HepG2 (cell line): ENCODE measurements around the gene NPPC. TPM values are rescaled to one million over a fixed set of nuclear protein-coding genes. Genes with fewer than 3 reads are reported as not detected.

Experiments
- ARID2 ChIP-seq: sonication (generic); formaldehyde crosslinking; IDR thresholded peaks from 2 replicates; pipeline ENCODE4 v1.8.1; 2022; ENCODE audit warnings: mild to moderate bottlenecking, missing genetic modification reagents, borderline replicate concordance
- ASH2L ChIP-seq: fragments of 300-600, 200-600 bp; sonication (generic); IDR thresholded peaks from 2 replicates; pipeline ENCODE4 v1.7.0; 2017; ENCODE audit warnings: low read depth, mild to moderate bottlenecking, moderate library complexity, mixed read lengths, low read length; ENCODE audit not compliant: insufficient read length
- BRCA1 ChIP-seq: sonication (generic); formaldehyde crosslinking; IDR thresholded peaks from 2 replicates; pipeline ENCODE4 v1.4.0; 2020; ENCODE audit warnings: missing genetic modification reagents
- CAMTA2 ChIP-seq: sonication (generic); formaldehyde crosslinking; IDR thresholded peaks from 2 replicates; pipeline ENCODE4 v1.4.0; 2020; ENCODE audit warnings: mild to moderate bottlenecking, missing genetic modification reagents, borderline replicate concordance
- DR1 ChIP-seq: sonication (generic); formaldehyde crosslinking; IDR thresholded peaks from 2 replicates; pipeline ENCODE4 v1.8.0; 2021; ENCODE audit warnings: mild to moderate bottlenecking, missing genetic modification reagents, inconsistent platforms
- LCORL ChIP-seq, 2 experiments: fragments of 450-650 bp in 1 of 2; sonication (generic) in 1 of 2; formaldehyde crosslinking in 1 of 2; IDR thresholded peaks; 2 replicates each; pipeline versions ENCODE4 v1.5.0 to v1.6.1; 2017 to 2020; ENCODE audit warnings: antibody characterized with exemption in 1 of 2, missing genetic modification reagents in 1 of 2
- PAWR ChIP-seq: sonication (generic); formaldehyde crosslinking; IDR thresholded peaks from 2 replicates; pipeline ENCODE4 v1.4.0; 2020; ENCODE audit warnings: missing genetic modification reagents, mild to moderate bottlenecking, borderline replicate concordance
- RNF2 ChIP-seq: fragments of 450-650 bp; conservative IDR thresholded peaks from 2 replicates; pipeline ENCODE4 v1.6.1; 2016; ENCODE audit warnings: low read depth
- SP1 ChIP-seq, 2 experiments: fragments of 450-650 bp in 1 of 2; sonication (generic) in 1 of 2; formaldehyde crosslinking in 1 of 2; IDR thresholded peaks; 2 replicates each; pipeline versions ENCODE4 v1.4.0 to v1.6.1; 2016 to 2020; ENCODE audit warnings: missing genetic modification reagents in 1 of 2
- SRSF9 ChIP-seq: fragments of 200-400 bp; formaldehyde crosslinking; IDR thresholded peaks from 2 replicates; pipeline ENCODE4 v1.6.1; 2018; ENCODE audit warnings: borderline replicate concordance, mild to moderate bottlenecking, low read depth, low read length; ENCODE audit not compliant: insufficient read depth, poor library complexity, severe bottlenecking
- STAT5B ChIP-seq: sonication (generic); formaldehyde crosslinking; IDR thresholded peaks from 2 replicates; pipeline ENCODE4 v1.4.0; 2020; ENCODE audit warnings: missing genetic modification reagents
- ZNF101 ChIP-seq: sonication (generic); formaldehyde crosslinking; IDR thresholded peaks from 2 replicates; pipeline ENCODE4 v1.4.0; 2020; ENCODE audit warnings: mild to moderate bottlenecking, low read depth, missing genetic modification reagents, borderline replicate concordance
- ZNF274 ChIP-seq: sonication (generic); formaldehyde crosslinking; IDR thresholded peaks from 2 replicates; pipeline ENCODE4 v1.5.1; 2020; ENCODE audit warnings: mild to moderate bottlenecking, missing genetic modification reagents
- ZNF761 ChIP-seq: sonication (generic); formaldehyde crosslinking; conservative IDR thresholded peaks from 2 replicates; pipeline ENCODE4 v1.4.0; 2020; ENCODE audit warnings: mild to moderate bottlenecking, missing genetic modification reagents
- ZNF878 ChIP-seq: sonication (generic); formaldehyde crosslinking; IDR thresholded peaks from 2 replicates; pipeline ENCODE4 v1.8.1; 2023; ENCODE audit warnings: mild to moderate bottlenecking, missing genetic modification reagents, moderate library complexity
- ZNF879 ChIP-seq: sonication (generic); formaldehyde crosslinking; IDR thresholded peaks from 2 replicates; pipeline ENCODE4 v1.8.1; 2023; ENCODE audit warnings: missing genetic modification reagents
- polyA plus RNA-seq, 8 experiments: library from polyadenylated mRNA; depleted of rRNA in 3 of 8; stranded (reverse) in 7 of 8; unstranded in 1 of 8; fragments of >200 nt; fragmentation: Illumina TruSeq in 4 of 8; extraction: Trizol in 4 of 8; gene quantifications; 2 replicates each; pipeline versions ENCODE4 v1.2.1 to v1.2.3, GENCODE V29; 2011 to 2016; ENCODE audit warnings: low read depth in 4 of 8, missing spikeins in 1 of 8, mixed read lengths in 1 of 8; ENCODE audit not compliant: insufficient read depth in 1 of 8
- total RNA-seq, 5 experiments: library from RNA; depleted of rRNA; stranded (reverse); fragments of >200 nt; fragmentation: Illumina TruSeq; extraction: Trizol; gene quantifications; 2 replicates each; pipeline ENCODE4 v1.2.3, GENCODE V29; 2016; ENCODE audit warnings: low read depth in 1 of 5
- TF ChIP-seq, protein P1 (sequence below): sonication (generic); formaldehyde crosslinking; IDR thresholded peaks from 2 replicates; pipeline ENCODE4 v1.9.0; 2022; ENCODE audit warnings: missing genetic modification reagents, mild to moderate bottlenecking, borderline replicate concordance
- TF ChIP-seq, protein P2 (sequence below): sonication (generic); formaldehyde crosslinking; conservative IDR thresholded peaks from 2 replicates; pipeline ENCODE4 v1.8.0; 2022; ENCODE audit warnings: missing genetic modification reagents
- TF ChIP-seq, protein P3 (sequence below): sonication (generic); formaldehyde crosslinking; IDR thresholded peaks from 2 replicates; pipeline ENCODE4 v1.8.1; 2023; ENCODE audit warnings: mild to moderate bottlenecking, missing genetic modification reagents
- TF ChIP-seq, protein P4 (sequence below): sonication (generic); formaldehyde crosslinking; IDR thresholded peaks from 2 replicates; pipeline ENCODE4 v1.4.0; 2020; ENCODE audit warnings: missing genetic modification reagents
- TF ChIP-seq, protein P5 (sequence below): sonication (generic); formaldehyde crosslinking; IDR thresholded peaks from 2 replicates; pipeline ENCODE4 v1.4.0; 2020; ENCODE audit warnings: mild to moderate bottlenecking, missing genetic modification reagents

Gene NPPC
- total and polyA plus RNA-seq, 2 of the 13 experiments (the other 11 are each of a cell fraction or from before 2014, with no cell fraction given), result 0.11 TPM; not detected in 1

DNA sequence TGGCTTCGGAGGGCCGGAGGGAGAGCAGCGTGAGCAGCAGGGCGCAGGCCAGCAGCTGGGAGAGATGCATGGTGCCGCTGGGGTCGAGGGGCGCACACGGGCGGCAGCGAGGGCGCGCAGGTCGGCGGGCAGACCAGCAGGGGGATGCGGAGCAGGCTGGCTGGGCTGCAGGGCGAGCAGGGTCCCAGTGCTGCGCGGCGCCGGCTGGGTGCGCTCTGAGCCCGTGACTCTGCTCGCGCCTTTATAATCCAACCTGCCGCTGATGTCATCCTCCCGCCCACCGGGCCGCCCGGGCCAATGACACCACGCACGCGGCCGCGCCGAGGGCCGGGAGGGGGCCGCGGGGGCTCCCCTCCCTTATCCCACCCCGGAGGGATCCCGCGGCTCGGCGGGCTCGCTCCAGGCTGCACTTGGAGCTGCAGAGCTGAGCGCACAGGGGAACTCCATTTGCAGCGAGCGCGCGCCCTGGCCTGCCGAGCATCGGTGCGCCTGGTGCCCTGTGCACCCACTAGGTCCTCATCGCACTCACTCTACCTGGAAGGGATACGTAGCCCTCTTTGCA is at the start of gene NPPC (continued):
- TF ChIP-seq ZNF101 (no peak), STAT5B (no peak), RNF2 (0 out of 2 replicates have a peak, but pooled peaks have one; percentile 13), CAMTA2 (0 out of 2 replicates have a peak, but pooled peaks have one; percentile 21), ASH2L (peak; percentile 28), ZNF879 (CRISPR knock-in tag) (no peak), PAWR (CRISPR knock-in tag) (0 out of 2 replicates have a peak, but pooled peaks have one; percentile 7), SP1 (IDR thresholded peaks at IDR 0.05) (no peak), SP1 (CRISPR knock-in tag; IDR thresholded peaks at IDR 0.05) (0 out of 2 replicates have a peak, but pooled peaks have one; percentile 3), ARID2 (CRISPR knock-in tag) (no peak), ZNF878 (CRISPR knock-in tag) (no peak), DR1 (CRISPR knock-in tag) (peak; percentile 66; the same call in 1 of the 2 replicates), BRCA1 (CRISPR knock-in tag) (no peak), ZNF274 (CRISPR knock-in tag) (peak; percentile 55), ZNF761 (peak; percentile 66; the same call in 1 of the 2 replicates), LCORL (IDR thresholded peaks at IDR 0.05) (no peak), LCORL (CRISPR knock-in tag; IDR thresholded peaks at IDR 0.05) (0 out of 2 replicates have a peak, but pooled peaks have one; percentile 32), SRSF9 (no peak)
- TF ChIP-seq, protein P1, sequence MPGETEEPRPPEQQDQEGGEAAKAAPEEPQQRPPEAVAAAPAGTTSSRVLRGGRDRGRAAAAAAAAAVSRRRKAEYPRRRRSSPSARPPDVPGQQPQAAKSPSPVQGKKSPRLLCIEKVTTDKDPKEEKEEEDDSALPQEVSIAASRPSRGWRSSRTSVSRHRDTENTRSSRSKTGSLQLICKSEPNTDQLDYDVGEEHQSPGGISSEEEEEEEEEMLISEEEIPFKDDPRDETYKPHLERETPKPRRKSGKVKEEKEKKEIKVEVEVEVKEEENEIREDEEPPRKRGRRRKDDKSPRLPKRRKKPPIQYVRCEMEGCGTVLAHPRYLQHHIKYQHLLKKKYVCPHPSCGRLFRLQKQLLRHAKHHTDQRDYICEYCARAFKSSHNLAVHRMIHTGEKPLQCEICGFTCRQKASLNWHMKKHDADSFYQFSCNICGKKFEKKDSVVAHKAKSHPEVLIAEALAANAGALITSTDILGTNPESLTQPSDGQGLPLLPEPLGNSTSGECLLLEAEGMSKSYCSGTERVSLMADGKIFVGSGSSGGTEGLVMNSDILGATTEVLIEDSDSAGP (CRISPR knock-in tag), result peak; percentile 14; the same call in 1 of the 2 replicates
- TF ChIP-seq, protein P2, sequence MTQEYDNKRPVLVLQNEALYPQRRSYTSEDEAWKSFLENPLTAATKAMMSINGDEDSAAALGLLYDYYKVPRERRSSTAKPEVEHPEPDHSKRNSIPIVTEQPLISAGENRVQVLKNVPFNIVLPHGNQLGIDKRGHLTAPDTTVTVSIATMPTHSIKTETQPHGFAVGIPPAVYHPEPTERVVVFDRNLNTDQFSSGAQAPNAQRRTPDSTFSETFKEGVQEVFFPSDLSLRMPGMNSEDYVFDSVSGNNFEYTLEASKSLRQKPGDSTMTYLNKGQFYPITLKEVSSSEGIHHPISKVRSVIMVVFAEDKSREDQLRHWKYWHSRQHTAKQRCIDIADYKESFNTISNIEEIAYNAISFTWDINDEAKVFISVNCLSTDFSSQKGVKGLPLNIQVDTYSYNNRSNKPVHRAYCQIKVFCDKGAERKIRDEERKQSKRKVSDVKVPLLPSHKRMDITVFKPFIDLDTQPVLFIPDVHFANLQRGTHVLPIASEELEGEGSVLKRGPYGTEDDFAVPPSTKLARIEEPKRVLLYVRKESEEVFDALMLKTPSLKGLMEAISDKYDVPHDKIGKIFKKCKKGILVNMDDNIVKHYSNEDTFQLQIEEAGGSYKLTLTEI (CRISPR knock-in tag), result no peak
- TF ChIP-seq, protein P3, sequence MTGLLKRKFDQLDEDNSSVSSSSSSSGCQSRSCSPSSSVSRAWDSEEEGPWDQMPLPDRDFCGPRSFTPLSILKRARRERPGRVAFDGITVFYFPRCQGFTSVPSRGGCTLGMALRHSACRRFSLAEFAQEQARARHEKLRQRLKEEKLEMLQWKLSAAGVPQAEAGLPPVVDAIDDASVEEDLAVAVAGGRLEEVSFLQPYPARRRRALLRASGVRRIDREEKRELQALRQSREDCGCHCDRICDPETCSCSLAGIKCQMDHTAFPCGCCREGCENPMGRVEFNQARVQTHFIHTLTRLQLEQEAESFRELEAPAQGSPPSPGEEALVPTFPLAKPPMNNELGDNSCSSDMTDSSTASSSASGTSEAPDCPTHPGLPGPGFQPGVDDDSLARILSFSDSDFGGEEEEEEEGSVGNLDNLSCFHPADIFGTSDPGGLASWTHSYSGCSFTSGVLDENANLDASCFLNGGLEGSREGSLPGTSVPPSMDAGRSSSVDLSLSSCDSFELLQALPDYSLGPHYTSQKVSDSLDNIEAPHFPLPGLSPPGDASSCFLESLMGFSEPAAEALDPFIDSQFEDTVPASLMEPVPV (CRISPR knock-in tag), result peak; percentile 20; the same call in 1 of the 2 replicates
- TF ChIP-seq, protein P4, sequence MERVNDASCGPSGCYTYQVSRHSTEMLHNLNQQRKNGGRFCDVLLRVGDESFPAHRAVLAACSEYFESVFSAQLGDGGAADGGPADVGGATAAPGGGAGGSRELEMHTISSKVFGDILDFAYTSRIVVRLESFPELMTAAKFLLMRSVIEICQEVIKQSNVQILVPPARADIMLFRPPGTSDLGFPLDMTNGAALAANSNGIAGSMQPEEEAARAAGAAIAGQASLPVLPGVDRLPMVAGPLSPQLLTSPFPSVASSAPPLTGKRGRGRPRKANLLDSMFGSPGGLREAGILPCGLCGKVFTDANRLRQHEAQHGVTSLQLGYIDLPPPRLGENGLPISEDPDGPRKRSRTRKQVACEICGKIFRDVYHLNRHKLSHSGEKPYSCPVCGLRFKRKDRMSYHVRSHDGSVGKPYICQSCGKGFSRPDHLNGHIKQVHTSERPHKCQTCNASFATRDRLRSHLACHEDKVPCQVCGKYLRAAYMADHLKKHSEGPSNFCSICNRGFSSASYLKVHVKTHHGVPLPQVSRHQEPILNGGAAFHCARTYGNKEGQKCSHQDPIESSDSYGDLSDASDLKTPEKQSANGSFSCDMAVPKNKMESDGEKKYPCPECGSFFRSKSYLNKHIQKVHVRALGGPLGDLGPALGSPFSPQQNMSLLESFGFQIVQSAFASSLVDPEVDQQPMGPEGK (CRISPR knock-in tag), result peak; percentile 78
- TF ChIP-seq, protein P5, sequence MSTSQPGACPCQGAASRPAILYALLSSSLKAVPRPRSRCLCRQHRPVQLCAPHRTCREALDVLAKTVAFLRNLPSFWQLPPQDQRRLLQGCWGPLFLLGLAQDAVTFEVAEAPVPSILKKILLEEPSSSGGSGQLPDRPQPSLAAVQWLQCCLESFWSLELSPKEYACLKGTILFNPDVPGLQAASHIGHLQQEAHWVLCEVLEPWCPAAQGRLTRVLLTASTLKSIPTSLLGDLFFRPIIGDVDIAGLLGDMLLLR, result peak; percentile 77; the same call in 1 of the 2 replicates
